ENCODE measurements around the gene CBLC.

CBLC gene, protein sequence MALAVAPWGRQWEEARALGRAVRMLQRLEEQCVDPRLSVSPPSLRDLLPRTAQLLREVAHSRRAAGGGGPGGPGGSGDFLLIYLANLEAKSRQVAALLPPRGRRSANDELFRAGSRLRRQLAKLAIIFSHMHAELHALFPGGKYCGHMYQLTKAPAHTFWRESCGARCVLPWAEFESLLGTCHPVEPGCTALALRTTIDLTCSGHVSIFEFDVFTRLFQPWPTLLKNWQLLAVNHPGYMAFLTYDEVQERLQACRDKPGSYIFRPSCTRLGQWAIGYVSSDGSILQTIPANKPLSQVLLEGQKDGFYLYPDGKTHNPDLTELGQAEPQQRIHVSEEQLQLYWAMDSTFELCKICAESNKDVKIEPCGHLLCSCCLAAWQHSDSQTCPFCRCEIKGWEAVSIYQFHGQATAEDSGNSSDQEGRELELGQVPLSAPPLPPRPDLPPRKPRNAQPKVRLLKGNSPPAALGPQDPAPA

GRCh38 chr19:44777715-44778347, at the start of gene CBLC:
Gene CBLC (plus strand): TSS chr19:44777890. CDS start chr19:44777932, 42 bp downstream.
- H3K4me3 ChIP-seq (replicated peaks; ENCODE audit: low read depth, low read length) = no peak within 1 kb of the TSS
- DNase-seq (ENCODE audit: low read depth) = no peak
- no peak for TF ChIP-seq CTCF (IDR thresholded peaks at IDR 0.05; ENCODE audit: low read length, missing control alignments)

DNA sequence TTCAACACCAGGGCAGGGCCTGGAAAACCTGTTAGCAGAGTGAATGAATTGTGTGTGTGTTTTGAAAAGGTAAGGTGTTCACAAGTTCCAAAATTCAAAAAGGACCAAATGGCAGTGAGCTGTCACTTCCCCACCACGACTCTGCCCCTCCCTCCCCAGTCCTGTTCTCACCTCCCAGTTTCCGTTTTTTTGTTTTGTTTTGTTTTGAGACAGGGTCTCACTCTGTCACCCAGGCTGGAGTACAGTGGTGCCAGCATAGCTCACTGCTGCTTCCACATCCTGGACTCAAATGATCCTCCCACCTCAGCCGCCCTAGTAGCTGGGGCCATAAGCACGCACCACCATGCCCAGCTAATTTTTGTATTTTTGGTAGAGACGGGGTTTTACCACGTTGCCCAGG, 49.5 kb upstream of the CBLC start:
- no peak for DNase-seq (ENCODE audit: low read depth)
- H3K4me3 ChIP-seq (replicated peaks; ENCODE audit: low read depth, low read length) = no peak overlapping the region
- TF ChIP-seq CTCF (IDR thresholded peaks at IDR 0.05; ENCODE audit: low read length, missing control alignments) = no peak

DNA sequence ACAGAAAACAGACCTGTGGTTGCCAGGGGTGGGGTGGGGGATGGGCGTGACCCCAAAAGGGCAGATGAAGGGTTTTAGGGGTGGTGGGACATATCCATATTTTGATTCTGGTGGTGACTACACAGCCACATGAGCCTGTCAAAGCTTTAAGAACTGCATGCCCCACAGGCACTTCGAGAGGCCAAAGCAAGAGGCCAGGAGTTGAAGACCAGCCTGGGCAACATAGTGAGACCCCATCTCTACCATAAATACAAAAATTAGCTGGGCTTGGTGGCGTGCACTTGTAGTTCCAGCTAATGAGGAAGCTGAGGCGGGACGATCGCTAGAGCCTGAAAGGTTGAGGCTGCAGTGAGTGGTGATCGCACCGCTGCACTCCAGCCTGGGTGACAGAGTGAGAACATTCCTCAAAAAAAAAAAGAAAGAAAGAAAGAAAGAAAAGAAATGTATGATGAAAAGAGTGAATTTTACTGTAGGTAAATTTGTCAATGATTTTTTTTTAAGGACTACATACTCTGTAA, 48.1 kb upstream of the CBLC start:
- DNase-seq (ENCODE audit: low read depth) = no peak
- TF ChIP-seq CTCF (IDR thresholded peaks at IDR 0.05; ENCODE audit: low read length, missing control alignments) = no peak
- no peak overlapping the region for H3K4me3 ChIP-seq (replicated peaks; ENCODE audit: low read depth, low read length)

- no peak overlapping the region for H3K4me3 ChIP-seq (replicated peaks; ENCODE audit: low read depth, low read length)
- TF ChIP-seq CTCF (IDR thresholded peaks at IDR 0.05; ENCODE audit: low read length, missing control alignments) = no peak
- no peak for DNase-seq (ENCODE audit: low read depth)
These were observed 46.6 kb upstream of the CBLC start for GRCh38 chr19:44731081-44731480.

- DNase-seq (ENCODE audit: low read depth) = no peak
- no peak for TF ChIP-seq CTCF (IDR thresholded peaks at IDR 0.05; ENCODE audit: low read length, missing control alignments)
- no peak overlapping the region for H3K4me3 ChIP-seq (replicated peaks; ENCODE audit: low read depth, low read length)
These were observed 46.1 kb upstream of the CBLC start for GRCh38 chr19:44731622-44732021.

DNA sequence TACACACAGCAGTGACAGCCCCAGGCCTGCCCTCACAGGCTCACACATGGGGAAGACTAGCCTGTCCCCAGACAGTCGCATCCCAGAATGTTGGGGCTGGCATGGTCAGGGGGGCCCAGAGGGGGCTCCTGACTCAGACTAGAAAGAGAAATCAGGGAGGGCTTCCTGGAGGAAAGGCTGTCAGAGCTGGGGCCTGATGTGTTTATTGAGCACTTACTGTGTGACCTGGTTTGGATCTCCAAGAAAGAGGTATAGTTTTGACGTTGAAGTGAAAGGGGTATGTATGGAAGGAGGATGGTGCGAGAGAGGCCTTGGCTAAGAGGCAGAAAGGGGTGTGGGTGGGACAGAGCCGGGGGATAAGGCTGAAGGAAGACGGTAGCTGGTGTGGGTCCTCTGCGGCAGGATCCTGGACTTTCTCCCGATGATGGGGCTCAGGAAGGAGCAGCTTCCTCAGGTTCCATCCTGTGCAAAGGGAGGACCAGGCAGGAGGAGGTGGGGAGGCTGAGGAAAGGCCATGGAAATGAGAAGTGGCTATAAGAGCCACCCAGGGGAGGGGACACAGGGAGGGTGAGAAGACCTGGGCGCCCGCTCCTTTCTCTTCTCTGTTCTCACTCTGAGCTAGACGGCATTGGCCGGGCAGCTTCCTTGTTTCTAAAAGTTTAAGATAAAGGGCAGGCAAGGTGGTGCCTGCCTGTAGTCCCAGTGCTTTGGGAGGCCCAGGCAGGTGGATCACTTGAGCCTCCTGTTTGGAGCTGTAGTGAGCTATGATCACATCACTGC, 45.3 kb upstream of the CBLC start:
- H3K4me3 ChIP-seq (replicated peaks; ENCODE audit: low read depth, low read length) = no peak overlapping the region
- no peak for DNase-seq (ENCODE audit: low read depth)
- no peak for TF ChIP-seq CTCF (IDR thresholded peaks at IDR 0.05; ENCODE audit: low read length, missing control alignments)
